ENCODE results near the gene TMCO1.
"Not testable (repeated sequence)": the region's sequence is repeated elsewhere in the genome, so short reads cannot be mapped to it uniquely, and the experiment has no call there.

DNA sequence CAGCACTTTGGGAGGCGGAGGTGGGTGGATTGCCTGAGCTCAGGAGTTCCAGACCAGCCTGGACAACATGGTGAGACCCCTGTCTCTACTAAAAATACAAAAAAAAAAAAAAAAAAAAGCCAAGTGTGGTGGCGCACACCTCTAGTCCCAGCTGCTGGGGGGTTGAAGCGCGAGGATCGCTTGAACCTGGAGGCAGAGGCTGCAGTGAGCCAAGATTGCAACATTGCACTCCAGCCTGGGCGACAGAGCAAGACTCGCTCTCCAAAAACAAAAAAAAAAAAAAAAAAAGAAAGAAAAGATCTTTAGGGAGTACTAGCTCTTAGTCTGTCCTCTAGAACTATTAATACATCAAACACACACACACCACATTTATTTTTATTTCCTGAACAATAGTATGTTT, 66.7 kb downstream of the TMCO1 start:
- TF ChIP-seq, protein P1, sequence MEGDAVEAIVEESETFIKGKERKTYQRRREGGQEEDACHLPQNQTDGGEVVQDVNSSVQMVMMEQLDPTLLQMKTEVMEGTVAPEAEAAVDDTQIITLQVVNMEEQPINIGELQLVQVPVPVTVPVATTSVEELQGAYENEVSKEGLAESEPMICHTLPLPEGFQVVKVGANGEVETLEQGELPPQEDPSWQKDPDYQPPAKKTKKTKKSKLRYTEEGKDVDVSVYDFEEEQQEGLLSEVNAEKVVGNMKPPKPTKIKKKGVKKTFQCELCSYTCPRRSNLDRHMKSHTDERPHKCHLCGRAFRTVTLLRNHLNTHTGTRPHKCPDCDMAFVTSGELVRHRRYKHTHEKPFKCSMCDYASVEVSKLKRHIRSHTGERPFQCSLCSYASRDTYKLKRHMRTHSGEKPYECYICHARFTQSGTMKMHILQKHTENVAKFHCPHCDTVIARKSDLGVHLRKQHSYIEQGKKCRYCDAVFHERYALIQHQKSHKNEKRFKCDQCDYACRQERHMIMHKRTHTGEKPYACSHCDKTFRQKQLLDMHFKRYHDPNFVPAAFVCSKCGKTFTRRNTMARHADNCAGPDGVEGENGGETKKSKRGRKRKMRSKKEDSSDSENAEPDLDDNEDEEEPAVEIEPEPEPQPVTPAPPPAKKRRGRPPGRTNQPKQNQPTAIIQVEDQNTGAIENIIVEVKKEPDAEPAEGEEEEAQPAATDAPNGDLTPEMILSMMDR (IDR thresholded peaks at IDR 0.05): not testable (repeated sequence)
- not testable (repeated sequence) for TF ChIP-seq POLR2A (IDR thresholded peaks at IDR 0.05)

Measured in Peyer's patch (tissue), 4 donors.